ENCODE measurements around the gene OR5L2. TPM values are rescaled to one million over a fixed set of nuclear protein-coding genes. Genes with fewer than 3 reads are reported as not detected.

Gene OR5L2
- total and polyA plus RNA-seq, 2 of the 8 experiments (the other 6 are each of a cell fraction or from before 2014, with no cell fraction given) = not detected

DNA sequence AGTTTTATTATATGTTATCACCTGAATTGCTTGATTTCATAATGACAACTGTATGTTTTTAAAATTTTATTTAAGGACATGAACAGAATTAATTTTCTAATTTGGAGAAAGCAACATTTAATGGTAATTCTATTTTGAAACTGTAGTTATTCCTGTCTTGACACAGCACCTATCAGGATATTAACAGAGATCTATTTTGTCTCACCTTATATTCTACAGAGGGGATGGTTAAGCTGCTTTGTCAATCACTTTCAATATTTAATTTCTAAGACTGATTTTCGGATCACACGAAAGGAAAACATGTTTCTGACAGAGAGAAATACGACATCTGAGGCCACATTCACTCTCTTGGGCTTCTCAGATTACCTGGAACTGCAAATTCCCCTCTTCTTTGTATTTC is 11.4 kb downstream of the OR5L2 start, which contains the start of gene OR5D16 (continued):
- TF ChIP-seq CHD2 (IDR thresholded peaks at IDR 0.05; ENCODE audit: low read length) = no peak
- no peak for TF ChIP-seq CTBP2 (IDR thresholded peaks at IDR 0.05; ENCODE audit: borderline replicate concordance, insufficient read depth, insufficient read length, low read length)
- TF ChIP-seq SIRT6 (IDR thresholded peaks at IDR 0.05; ENCODE audit: low read length) = no peak

Data from H1 (cell line).